ENCODE data around the gene FAM13A. TPM values are rescaled to one million over a fixed set of nuclear protein-coding genes. Genes with fewer than 3 reads are reported as not detected.

FAM13A gene
- total RNA-seq, 1 experiment from 2014 or later = 6.5 TPM

DNA sequence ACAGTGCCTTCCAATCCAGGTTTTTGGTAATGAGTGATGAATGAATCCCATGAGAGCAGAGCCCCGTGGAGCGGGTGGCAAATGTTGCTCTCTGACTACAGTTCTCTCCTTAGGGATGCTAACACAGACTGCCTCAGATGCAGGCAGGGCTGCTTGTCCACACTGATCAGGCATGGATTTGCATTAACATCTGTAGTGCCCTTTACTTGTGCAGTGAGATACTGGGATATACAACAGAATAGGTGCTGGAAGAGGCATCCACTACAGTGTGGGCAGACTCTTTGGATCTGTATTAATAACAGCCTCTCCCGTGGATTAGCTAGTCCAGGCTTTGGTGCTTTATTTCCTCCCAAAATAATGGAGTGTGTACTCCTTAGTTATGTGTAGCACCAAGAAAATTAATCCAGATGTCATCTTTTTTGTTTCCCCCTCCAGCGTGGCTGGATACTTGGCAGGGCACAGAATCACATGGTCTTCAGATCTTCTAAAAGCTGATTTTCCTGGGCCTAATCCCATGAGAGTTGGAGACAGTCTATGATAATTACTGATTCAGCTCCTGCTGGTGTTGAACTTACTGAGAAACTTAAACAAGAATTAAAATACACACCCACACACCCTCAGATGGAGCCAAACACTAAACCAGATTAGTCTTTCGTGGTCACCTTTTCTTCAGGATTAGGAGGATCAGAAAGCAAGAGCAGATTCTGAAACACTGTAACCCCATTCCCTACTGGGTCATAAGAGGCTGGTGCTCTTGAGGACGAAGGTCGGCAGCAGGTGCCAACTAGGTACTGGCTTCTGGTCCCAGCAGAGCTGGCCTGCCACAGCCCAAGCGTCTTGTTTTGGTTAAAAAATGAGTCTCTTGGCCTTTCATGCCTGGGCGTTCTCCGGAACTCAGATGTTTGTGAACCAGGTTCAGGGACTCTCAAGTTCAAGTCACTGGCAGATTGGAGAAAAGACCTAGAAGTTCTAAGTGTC, 336.2 kb downstream of the FAM13A start:
- DNase-seq (ENCODE audit: low read depth) = no peak

DNA sequence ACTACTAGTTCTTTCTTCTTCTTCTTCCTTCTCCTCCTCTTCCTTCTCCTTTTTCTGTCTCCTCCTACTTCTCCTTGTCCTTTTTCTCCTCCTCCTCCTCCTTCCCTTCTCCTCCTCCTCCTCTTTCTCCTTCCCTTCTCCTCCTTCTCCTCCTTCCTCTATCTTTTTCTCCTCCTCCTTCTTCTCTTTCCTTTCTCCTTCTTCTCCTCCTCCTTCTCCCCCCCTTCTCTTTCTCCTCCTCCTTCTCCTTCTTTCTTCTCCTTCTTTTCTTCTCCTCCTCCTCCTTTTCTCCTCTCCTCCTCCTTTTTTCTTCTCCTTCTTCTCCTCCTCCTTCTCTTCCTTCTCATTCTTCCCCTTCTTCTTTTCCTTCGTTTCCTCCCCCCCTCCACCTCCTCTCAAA, 337.6 kb downstream of the FAM13A start:
- DNase-seq (ENCODE audit: low read depth) = no peak

DNA sequence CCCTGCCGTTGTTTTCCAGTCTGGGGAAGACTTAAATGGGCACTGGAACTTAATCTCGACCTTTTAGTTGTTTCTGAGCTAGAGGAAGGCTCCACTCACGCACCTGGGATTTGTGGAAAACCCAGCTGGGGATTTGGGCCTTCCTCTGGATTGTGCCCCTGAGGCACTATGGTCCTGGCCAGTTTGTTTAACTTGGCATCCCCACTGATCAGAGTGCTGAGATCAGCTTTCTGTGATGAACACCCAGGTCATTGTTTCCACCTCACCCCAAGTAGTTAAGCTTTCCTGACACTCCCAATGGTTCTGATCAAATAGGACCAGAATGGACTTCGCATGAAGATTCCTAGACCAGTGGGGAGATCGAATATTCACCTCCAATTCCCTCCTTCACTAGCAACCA, 338.9 kb downstream of the FAM13A start:
- no peak for DNase-seq (ENCODE audit: low read depth)

DNA sequence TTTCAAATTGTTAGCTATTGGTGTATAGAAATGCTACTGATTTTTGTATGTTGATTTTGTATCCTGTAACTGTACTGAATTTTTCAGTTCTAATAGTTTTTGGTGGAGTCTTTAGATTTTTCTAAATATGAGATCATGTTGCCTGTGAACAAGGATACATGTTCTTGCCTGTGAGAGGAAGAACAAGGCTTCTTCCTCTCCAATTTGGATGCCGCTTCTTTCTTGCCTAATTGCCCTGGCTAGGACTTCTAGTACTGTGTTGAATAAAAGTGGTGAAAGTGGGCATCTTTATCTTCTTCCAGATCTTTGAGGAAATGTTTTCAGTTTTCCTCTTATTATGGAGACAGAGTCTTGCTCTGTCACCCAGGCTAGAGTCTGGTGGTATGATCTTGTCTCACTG, 343.2 kb downstream of the FAM13A start:
- DNase-seq (ENCODE audit: low read depth) = no peak

DNA sequence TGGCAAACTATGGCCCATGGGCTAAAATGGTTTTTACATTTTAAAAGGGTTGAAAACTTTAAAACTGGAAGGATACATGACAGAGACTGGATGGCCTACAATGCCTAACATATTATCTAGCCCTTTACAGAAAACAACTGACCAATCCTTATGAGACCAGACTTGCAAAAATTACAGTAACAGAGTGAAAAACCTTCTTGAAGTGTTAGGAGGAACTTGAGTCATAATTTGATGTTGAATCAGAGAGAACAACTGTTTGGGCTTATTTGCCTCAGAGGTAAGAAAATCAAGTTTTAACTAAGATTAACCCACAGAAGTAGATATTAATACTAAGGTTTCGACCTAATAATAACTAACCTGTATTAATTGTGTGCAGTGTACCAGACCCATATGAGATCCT, 347.0 kb downstream of the FAM13A start:
- no peak for DNase-seq (ENCODE audit: low read depth)

DNA sequence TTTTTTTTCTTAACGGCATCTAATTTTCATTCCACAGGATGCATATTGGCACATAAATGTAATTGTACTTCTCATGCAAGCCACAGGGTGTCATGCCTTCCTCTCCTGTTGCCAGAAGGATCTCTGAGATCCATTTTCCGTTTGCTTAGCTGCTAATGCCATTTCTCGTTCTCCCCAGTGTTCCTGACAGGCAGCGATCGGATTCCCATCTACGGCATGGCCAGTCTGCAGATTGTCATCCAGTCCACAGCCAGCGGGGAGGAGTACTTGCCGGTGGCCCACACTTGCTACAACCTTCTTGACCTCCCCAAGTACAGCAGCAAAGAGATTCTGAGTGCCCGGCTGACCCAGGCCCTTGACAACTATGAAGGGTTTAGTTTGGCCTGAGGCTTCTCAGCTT, 350.4 kb downstream of the FAM13A start:
- peak; percentile 19 for DNase-seq (ENCODE audit: low read depth)

DNA sequence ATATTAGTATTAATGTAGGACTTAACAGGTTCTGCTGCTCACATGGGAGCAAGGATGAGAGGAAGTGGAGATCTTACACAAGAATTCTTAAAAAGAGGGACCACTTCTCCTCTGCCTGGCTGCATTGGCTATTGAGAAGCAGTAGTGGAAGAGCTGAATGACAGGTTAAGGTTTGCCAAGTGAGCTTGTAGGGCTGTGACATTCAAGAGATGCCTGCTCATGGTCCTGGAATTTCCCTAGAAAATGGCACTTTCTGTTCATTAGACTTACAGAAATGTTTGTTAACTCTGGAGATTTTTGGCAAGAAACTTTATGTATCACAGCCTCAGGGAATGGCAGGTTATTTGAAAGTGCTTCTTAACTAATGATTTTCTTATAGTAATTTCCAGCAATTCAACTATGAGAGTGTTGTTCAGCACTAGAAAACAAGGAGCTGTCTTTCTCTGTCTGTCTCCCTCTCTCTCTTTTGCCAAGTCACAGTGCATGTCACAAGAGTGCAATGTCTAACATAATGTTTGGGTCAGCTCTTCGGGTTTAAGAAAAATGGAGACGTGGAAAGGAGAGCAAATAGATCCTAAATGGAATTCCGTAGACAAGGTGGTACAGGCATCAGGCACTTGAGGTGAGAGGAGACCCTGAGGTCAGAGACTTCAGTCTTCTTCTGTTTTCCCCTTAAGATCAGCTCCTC, 351.0 kb downstream of the FAM13A start:
- no peak for DNase-seq (ENCODE audit: low read depth)

DNA sequence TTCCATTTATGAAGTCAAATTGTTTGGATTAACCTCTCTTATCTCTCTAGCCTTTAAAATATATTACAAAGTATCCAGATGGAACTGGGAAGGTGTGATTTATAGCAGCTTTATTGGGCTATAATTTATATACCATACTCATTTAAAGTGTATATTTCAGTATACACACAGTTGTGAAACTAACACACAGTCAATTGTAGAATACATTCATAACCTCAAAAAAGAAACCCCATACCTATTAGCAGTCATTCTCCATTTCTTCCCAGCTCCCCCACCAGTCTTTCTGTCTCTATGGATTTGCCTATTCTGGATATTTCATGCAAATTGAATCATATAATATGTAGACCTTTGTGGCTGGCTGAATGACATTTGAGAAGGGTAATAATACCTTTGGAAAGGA, 351.8 kb downstream of the FAM13A start:
- DNase-seq (ENCODE audit: low read depth) = no peak

DNA sequence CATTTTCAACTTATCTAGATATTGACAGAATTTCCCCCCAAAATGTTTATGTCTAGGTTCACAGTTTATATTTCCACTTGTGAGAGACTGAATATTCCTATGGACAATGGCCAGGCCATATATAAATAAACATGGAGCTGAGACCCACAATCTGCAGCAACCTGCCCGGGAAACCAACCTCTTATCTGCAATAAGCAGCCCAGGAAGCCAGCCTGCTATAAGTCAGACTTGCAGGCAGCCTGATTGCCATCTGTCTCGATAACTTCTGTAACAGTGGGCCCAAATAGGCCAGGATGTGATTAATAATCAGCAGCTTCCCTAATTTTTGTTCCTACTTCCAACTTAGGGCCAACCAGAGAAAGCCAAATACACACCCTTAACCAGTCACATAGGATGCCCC, 354.2 kb downstream of the FAM13A start:
- no peak for DNase-seq (ENCODE audit: low read depth)

DNA sequence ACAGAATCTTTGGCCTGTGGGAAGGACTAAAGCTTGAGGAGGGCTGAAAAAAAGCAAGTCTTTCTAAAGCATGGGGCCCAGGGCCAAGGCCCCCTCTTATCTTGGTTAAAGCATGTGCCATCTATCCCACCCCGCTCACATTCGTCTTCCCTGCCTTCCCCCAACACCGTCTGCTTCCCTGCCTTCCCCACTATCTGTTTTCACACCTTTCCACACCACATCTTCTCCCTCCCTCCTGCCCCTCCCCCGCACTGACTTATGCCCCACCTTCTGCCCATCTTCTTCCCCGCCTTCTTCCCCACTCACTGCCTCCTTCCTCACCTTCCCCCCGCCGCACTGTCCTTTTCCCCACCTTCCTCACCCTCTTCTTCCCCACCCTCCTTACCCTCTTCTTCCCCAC, 358.5 kb downstream of the FAM13A start:
- DNase-seq (ENCODE audit: low read depth) = no peak

DNA sequence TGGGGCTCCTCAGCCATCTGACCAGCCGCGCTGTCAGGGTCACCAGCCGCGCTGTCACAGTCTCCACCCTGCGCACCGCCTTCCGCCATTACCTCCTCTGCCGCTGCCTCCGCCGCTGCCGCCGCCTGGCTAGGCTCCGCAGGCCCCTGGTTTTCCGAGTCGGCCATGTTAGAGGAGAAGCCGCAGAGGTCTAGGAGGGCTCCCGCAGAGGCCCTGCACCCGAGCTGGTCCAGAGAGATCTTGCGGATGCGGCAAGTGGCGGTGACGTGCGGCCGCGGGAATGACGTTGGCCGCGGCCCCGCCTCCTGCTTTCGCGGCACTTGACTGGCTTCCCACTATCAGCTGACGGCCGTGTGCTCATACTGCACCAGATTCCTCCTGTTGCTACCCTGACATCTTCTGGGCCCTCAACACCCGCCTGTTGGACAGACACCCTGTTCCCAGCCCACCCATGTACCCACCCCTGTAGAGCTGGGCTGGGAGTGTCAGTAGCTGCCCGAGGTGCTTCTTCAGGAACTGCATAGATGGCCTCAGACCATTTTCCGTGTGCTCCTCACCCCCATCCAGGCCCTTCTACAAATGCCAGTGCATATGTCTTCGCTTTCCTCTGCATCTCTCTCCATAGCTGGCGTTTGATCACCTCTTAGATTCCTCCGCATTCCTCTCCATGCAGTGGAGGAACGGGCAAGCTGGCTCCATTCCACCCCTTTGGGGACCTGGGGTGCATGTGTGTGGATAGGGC, 359.2 kb downstream of the FAM13A start, which contains the start of gene NAP1L5:
Gene NAP1L5 (minus strand): TSS at position 242 of the 742 bp plus-strand sequence. CDS start 75 bp downstream, at position 167.
- peak; percentile 61 for DNase-seq (ENCODE audit: low read depth)

DNA sequence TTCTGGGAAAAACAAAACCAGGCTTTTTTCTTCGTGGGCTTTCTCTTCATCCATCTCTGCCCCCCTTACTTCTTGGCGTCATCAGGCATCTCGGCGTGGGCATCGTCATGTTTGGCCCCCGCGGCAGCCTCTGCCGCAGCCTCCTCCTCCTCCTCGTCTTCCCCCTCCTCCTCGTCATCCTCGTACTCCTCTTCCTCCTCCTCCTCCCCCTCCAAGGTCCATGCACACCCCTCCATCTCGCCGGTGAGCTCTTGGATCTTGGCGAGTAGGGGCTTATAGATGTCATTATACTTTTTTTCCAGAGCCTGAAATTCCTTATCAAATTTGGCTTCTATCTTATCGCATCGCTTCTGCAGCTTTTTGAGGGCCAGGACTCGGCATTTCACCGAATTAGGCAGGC, 359.8 kb downstream of the FAM13A start:
- peak; percentile 12 for DNase-seq (ENCODE audit: low read depth)

DNA sequence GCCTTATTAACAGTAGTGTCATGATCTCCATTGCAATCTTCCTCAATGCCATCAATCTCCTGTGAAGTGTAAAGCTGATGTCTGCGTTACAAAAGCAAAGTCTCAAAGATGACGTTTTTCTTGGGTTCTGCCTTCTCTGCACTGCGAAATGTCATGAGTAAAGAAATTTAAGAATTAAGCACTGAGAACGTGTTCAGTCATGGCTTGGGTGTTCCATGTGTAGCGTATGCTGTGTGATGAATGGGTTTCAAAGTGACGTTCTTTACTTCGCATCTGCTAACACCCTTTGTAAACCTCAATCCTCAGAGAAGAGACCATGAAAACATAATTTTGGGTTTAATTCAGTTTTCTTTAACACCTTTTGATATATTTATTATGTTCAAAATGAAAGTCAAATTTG, 360.4 kb downstream of the FAM13A start:
- no peak for DNase-seq (ENCODE audit: low read depth)

DNA sequence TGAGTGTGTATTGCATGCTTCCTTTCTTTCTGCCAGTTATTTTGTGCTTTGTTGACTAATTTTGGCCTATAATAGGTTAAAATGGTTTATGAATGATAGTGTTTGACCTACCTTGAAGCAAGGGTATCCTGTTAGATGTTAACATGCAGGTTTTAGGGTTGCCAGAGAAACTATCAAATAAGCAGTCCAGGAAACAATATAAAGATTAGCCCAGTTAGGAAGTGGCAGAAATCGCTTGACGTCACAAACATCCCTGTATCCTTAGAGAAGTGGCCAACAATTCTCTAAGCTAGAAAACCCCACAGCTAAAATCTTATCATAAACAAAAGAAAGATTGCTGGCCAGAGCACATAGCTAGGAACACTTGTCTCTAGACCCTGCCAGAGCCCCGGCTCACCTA, 363.2 kb downstream of the FAM13A start:
- no peak for DNase-seq (ENCODE audit: low read depth)

DNA sequence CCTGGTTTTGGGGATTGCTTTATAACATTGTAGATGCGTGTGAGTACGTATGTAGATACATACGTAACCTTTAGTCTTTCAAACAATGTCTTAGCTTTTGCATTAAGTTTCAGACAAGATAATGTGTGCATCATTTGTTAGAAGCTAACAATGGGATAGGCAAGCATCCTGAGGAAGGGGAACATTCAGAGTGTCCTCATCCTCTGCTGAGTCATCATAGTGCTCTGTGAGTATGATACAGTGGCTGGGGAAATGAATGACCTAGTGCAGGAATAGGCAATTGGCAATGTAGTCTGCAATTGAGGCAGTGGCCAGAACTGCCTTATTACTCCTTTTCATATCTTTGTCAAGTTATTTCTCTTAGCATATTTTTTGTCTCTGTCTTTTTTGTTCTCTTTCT, 366.6 kb downstream of the FAM13A start:
- DNase-seq (ENCODE audit: low read depth) = no peak

DNA sequence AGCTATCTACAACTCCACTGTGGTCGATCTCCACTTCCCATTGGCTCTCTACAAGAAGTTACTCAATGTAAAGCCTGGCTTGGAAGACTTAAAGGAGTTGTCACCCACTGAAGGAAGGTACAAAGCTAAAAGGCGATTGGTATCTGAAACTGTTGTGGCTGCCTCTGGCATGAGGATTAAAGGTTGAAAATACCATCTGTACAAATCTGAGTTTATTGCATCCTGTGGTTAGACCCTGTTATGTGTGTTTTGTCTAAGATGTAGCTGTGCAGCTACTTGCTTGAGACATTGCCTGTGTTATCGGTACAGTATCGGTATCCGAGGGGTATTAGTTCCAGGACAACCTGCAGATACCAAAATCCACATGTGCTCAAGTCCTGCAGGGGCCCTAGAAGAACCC, 375.8 kb downstream of the FAM13A start:
- no peak for DNase-seq (ENCODE audit: low read depth)

Other genes with a start within 250 kb of the FAM13A start
- 3.2 and 5.0 TPM in 2 replicates for gene TIGD2, start 54.3 kb upstream of the FAM13A start, total RNA-seq (2014; rRNA removed; shearing (Covaris generic))

All from Daoy (cell line).